ENCODE measurements around the gene YARS2.
"Not testable (repeated sequence)": the region's sequence is repeated elsewhere in the genome, so short reads cannot be mapped to it uniquely, and the experiment has no call there.

YARS2 gene

GRCh38 chr12:32754111-32754510, 1.6 kb downstream of the YARS2 start:
- FAIRE-seq = no peak

GRCh38 chr12:32753605-32754004, 2.1 kb downstream of the YARS2 start:
- no peak for FAIRE-seq
- DNase-seq (ENCODE audit: extremely low spot score, insufficient read length, low read depth) = no peak

More at GRCh38 chr12:32754111-32754510, 1.6 kb downstream of the YARS2 start:
- no peak for DNase-seq (ENCODE audit: extremely low spot score, insufficient read length, low read depth)

GRCh38 chr12:32743264-32743663, 12.4 kb downstream of the YARS2 start:
- DNase-seq (ENCODE audit: extremely low spot score, insufficient read length, low read depth) = no peak
- no peak for FAIRE-seq

GRCh38 chr12:32742133-32742532, 13.6 kb downstream of the YARS2 start:
- no peak for FAIRE-seq

DNA sequence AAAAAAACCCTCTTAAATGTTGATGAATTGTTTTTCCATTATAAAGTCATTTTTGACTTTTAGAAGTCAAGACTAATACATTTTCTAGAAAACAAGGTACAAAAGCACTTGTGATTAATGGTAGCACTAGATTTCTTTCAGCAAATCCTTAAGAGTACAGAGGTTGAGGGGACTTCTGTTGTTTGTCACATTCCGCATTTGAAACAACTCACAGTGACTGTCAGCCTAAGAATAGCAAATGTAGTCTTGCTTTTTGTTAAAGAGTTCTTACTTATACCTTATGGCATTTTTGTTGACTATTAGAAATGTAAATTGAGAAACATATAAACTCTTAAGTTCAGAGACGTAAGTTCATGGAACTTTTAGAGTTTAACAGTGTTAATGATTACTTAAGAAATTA, 16.4 kb downstream of the YARS2 start:
- peak; percentile 18 for FAIRE-seq

More at GRCh38 chr12:32742133-32742532, 13.6 kb downstream of the YARS2 start:
- no peak for DNase-seq (ENCODE audit: extremely low spot score, insufficient read length, low read depth)

GRCh38 chr12:32737715-32738114, 18.0 kb downstream of the YARS2 start:
- no peak for FAIRE-seq
- no peak for DNase-seq (ENCODE audit: extremely low spot score, insufficient read length, low read depth)

More for the DNA sequence above, 16.4 kb downstream of the YARS2 start:
- DNase-seq (ENCODE audit: extremely low spot score, insufficient read length, low read depth) = no peak

DNA sequence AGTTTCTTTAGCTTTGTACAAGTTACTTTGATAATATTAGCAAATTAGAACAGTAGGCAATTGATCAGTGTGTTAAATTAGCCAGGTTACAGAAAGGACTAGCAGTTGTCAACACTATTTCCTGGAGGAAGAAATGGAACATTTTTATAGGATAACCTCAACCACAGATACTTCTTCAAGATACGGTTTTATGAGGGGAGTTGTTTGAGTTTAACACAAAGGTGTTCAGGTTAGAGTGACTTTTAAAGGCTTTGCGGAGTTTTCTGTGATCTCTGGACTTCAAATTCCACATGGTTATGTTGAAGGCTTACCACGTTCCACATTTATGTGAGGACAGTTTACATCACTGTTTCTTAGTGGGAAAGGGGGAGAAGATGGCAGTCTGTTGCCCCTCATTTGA, 19.3 kb downstream of the YARS2 start:
- FAIRE-seq = no peak
- DNase-seq (ENCODE audit: extremely low spot score, insufficient read length, low read depth) = no peak

DNA sequence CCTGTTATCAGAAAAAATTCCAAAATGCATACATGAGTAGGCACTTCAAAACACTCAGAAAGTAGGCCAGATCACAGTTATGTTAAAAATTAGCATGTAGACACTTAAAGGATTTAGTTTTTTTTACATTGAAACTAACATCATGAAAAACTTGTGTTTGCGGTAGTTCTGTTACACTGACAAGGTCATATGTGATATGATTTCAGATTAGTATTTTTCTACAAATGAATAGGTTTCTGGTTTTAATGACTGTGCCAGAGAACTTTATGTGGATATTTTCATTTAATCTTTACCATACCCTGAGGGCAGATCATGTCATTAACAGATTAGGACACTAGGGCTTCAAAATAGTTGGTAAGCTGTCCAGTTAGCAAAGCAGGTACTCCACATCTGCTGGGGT, 20.7 kb downstream of the YARS2 start:
- DNase-seq (ENCODE audit: extremely low spot score, insufficient read length, low read depth) = no peak
- FAIRE-seq = no peak

GRCh38 chr12:32727237-32727636, 28.5 kb downstream of the YARS2 start:
- no peak for DNase-seq (ENCODE audit: extremely low spot score, insufficient read length, low read depth)
- FAIRE-seq = no peak

DNA sequence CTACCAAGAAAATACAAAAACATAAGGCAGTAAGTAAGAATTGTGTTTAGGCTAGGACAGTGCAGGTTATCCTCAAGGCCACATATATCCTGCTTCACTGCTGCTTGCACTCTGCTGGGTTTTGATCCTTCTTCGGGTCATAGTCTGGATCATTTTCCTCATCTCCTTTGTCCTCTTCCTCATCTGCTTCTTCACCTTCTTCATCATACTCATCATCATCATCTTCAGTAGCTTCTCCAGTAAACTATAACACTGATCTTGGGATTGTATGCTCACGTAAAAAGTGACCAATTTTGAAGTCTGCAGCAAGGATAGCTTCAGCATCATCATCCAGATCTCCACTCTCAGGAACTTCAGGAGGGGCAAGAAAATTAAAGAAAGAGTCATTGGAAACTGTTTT, 29.4 kb downstream of the YARS2 start:
- FAIRE-seq = no peak

GRCh38 chr12:32725308-32725707, 30.4 kb downstream of the YARS2 start:
- DNase-seq (ENCODE audit: extremely low spot score, insufficient read length, low read depth) = not testable (repeated sequence)
- peak; percentile 31 for FAIRE-seq

More for the DNA sequence above, 29.4 kb downstream of the YARS2 start:
- no peak for DNase-seq (ENCODE audit: extremely low spot score, insufficient read length, low read depth)

GRCh38 chr12:32718926-32719325, 36.8 kb downstream of the YARS2 start:
- no peak for DNase-seq (ENCODE audit: extremely low spot score, insufficient read length, low read depth)
- FAIRE-seq = no peak

- FAIRE-seq = no peak
- DNase-seq (ENCODE audit: extremely low spot score, insufficient read length, low read depth) = no peak
Measured at GRCh38 chr12:32714772-32715171, 40.9 kb downstream of the YARS2 start.

DNA sequence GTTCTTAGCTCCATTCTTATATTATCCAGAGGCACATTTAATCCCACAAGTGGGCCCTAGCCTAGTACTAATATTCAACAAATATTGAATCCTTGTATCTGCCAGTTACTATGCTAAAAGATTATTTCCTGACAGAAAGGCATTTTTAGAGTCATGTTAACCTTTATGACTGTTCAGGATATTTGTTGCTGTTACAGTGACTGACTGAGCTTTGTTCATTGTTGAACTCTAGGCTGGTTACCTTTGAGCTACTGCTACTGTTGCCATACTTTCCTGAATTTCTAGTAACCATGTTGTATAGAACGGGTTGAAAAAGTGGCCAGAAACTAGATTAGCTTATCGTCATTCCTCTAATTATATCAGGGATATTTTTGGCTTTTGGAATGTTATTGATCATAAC, 46.8 kb downstream of the YARS2 start:
- FAIRE-seq = no peak

DNA sequence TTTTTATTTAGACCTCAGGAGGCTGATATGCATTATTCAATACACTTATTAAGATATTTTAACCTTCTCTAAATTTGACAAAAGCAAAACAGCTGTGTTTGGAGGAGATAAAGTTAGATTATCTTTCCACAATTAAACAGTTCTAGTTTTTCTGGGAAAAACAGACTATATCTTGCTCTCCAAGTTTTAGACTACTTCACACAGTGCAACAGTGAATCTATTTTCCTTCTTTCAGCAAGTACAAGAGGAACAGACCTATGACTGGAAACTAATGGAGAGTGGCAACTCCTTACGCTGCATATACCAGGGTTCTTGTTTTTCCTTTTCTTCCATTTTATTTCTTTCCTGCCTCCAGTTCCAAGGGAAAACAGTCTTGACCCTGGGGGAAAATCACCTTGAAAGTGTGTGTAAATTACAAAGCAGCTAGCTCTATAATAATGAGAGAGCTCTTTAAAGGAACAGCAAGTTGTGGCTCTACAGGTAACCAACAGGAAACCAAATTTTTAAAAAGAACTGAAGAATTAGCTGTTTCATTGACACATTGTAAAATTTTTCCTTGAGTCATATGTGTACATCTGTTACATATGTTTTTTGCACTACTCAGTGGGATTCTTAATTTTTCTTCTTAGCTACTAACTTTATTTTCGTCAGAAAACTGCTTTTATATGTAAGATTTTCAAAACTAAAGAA, 49.2 kb downstream of the YARS2 start:
- FAIRE-seq (no peak), DNase-seq (ENCODE audit: extremely low spot score, insufficient read length, low read depth) (no peak)

More for the DNA sequence above, 46.8 kb downstream of the YARS2 start:
- DNase-seq (ENCODE audit: extremely low spot score, insufficient read length, low read depth) = no peak

GRCh38 chr12:32705783-32706182, 49.9 kb downstream of the YARS2 start:
- FAIRE-seq = no peak
- no peak for DNase-seq (ENCODE audit: extremely low spot score, insufficient read length, low read depth)

DNA sequence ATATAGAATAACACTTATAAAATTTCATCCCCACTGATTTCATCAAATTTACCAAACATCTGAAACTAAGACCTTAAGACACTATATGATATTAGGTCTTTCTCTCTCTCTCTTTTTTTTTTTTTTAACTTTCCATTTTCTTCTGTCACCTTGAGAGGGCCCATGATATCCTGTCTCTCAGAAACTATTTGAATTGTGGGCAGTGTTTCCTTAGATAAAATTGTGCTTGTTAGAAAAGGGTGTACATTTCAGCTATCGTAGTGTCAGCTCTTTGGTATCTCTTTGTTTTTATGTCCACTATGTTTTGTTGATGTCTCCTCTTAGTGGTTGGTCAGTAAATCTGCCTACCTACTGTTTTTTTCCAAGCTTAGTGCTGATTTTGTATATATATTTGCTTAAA, 52.8 kb downstream of the YARS2 start:
- DNase-seq (ENCODE audit: extremely low spot score, insufficient read length, low read depth) (no peak), FAIRE-seq (no peak)

- FAIRE-seq = no peak
- DNase-seq (ENCODE audit: extremely low spot score, insufficient read length, low read depth) = no peak
Measured at GRCh38 chr12:32702473-32702872, 53.2 kb downstream of the YARS2 start.

DNA sequence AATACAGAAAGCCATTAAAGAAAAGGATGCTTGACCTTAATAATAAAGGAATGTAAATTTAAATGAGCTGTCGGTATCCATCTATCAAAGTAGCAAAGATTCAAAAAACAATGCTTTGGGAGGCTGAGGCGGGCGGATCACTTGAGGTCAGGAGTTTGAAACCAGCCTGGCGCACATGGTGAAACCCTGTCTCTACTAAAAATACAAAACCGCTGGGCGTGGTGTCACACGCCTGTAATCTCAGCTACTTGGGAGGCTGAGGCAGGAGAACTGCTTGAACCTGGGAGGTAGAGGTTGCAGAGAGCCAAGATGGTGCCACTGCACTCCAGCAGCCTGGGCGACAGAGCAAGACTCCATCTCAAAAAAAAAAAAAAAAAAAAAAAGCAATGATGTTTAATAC, 56.3 kb downstream of the YARS2 start:
- FAIRE-seq = not testable (repeated sequence)

GRCh38 chr12:32698285-32698684, 57.4 kb downstream of the YARS2 start:
- no peak for DNase-seq (ENCODE audit: extremely low spot score, insufficient read length, low read depth)
- no peak for FAIRE-seq

More for the DNA sequence above, 56.3 kb downstream of the YARS2 start:
- not testable (repeated sequence) for DNase-seq (ENCODE audit: extremely low spot score, insufficient read length, low read depth)

GRCh38 chr12:32697445-32697844, 58.3 kb downstream of the YARS2 start:
- FAIRE-seq (no peak), DNase-seq (ENCODE audit: extremely low spot score, insufficient read length, low read depth) (no peak)
